Prostate gland (tissue), 2 donors: ENCODE measurements around the gene GPR68. TPM values are rescaled to one million over a fixed set of nuclear protein-coding genes. Genes with fewer than 3 reads are reported as not detected.

Experiments used
- DNase-seq: peaks from one replicate; pipeline ENCODE4 v3.0.0-alpha.2; 2019; ENCODE audit warnings: low spot score
- H3K27ac ChIP-seq, 2 donors: fragments of 200-600 bp; sonication (generic); 2 replicates each; pipeline ENCODE4 v1.5.1; 2017 to 2019
- H3K27me3 ChIP-seq: fragments of 200-600 bp; sonication (generic); replicated peaks from 2 replicates; pipeline ENCODE4 v1.5.1; 2019; ENCODE audit not compliant: insufficient read depth
- H3K36me3 ChIP-seq, 2 donors: fragments of 200-600 bp; sonication (generic); 1 replicate in 1 of 2; 2 replicates in 1 of 2; pipeline versions ENCODE4 v1.5.1 to v1.8.1; 2017 to 2019
- H3K4me1 ChIP-seq: fragments of 200-600 bp; sonication (generic); replicated peaks from 2 replicates; pipeline ENCODE4 v1.5.1; 2019
- H3K4me3 ChIP-seq, 2 donors: fragments of 200-600 bp; sonication (generic); 2 replicates each; pipeline ENCODE4 v1.5.1; 2017 to 2019
- H3K9me3 ChIP-seq: fragments of 200-600 bp; sonication (generic); 2 replicates; pipeline ENCODE4 v1.5.1; 2017
- POLR2A ChIP-seq: fragments of 450-650 bp; IDR thresholded peaks from one replicate; pipeline ENCODE4 v1.6.1; 2016; ENCODE audit warnings: antibody characterized with exemption, mild to moderate bottlenecking
- POLR2AphosphoS5 ChIP-seq: sonication (generic); formaldehyde crosslinking; IDR thresholded peaks from one replicate; pipeline ENCODE4 v1.6.1; 2017; ENCODE audit warnings: antibody characterized with exemption
- WGBS: methylation state at CpG from one replicate; pipeline ENCODE4 v1.1.5; 2018; 5-methylcytosine and 5-hydroxymethylcytosine counted together
- intact Hi-C: fragments of 100-400 bp; cut with DNase I; formaldehyde crosslinking; loops from one replicate; pipeline ENCODE4 v1.14.2; 2022
- total RNA-seq, 2 donors: library from RNA; depleted of rRNA; stranded (reverse); fragments of >200 nt; gene quantifications; one replicate each; pipeline ENCODE4 v1.1.0, GENCODE V29; 2016
- TF ChIP-seq, protein P1 (sequence below), 4 experiments: fragments of 200-600 bp in 2 of 4; fragments of 450-650 bp in 2 of 4; sonication (generic) in 2 of 4; IDR thresholded peaks; 1 replicate in 3 of 4; 2 replicates in 1 of 4; pipeline ENCODE4 v1.5.1; 2016 to 2019; ENCODE audit warnings: antibody characterized with exemption in 4 of 4, mild to moderate bottlenecking in 2 of 4, moderate library complexity in 2 of 4

GPR68 gene
- total RNA-seq, 2 donors from 2014 or later: 0.87 to 3.0 TPM

DNA sequence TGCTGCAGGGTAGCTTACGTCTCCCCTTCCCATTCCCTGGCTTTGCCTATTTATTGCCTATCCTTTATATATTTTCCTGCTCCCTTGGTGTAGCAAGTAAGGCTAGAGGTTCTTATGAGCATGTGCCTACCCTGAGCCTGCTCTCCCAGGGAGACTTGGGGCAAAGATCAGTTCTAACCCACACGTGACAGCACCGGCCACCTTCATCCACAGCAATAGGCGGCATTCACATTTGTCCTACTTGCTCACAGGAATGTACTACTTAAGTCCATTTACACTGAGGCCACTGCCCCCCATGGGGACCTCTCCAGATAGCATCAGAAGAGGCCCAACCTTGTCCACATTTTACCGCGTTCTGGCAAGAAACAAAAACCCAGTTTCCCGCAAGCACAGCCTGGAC is 8.7 kb downstream of the GPR68 start:
- no peak for TF ChIP-seq POLR2A
- TF ChIP-seq POLR2AphosphoS5: no peak
- TF ChIP-seq, protein P1, sequence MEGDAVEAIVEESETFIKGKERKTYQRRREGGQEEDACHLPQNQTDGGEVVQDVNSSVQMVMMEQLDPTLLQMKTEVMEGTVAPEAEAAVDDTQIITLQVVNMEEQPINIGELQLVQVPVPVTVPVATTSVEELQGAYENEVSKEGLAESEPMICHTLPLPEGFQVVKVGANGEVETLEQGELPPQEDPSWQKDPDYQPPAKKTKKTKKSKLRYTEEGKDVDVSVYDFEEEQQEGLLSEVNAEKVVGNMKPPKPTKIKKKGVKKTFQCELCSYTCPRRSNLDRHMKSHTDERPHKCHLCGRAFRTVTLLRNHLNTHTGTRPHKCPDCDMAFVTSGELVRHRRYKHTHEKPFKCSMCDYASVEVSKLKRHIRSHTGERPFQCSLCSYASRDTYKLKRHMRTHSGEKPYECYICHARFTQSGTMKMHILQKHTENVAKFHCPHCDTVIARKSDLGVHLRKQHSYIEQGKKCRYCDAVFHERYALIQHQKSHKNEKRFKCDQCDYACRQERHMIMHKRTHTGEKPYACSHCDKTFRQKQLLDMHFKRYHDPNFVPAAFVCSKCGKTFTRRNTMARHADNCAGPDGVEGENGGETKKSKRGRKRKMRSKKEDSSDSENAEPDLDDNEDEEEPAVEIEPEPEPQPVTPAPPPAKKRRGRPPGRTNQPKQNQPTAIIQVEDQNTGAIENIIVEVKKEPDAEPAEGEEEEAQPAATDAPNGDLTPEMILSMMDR (IDR thresholded peaks at IDR 0.05): no peak
- Histone ChIP-seq H3K9me3 (no peaks in the 10 kb centered on the region), H3K4me3 (no peak overlapping the region), H3K4me1 (no peaks in the 10 kb centered on the region), H3K27ac (no peak overlapping the region), H3K27me3 (no peaks in the 10 kb centered on the region), H3K36me3 (no peaks in the 10 kb centered on the region)
- no peak for DNase-seq
- WGBS: 93% methylated on average over 7 of the region's 7 CpGs
- intact Hi-C loops: no loop called here

DNA sequence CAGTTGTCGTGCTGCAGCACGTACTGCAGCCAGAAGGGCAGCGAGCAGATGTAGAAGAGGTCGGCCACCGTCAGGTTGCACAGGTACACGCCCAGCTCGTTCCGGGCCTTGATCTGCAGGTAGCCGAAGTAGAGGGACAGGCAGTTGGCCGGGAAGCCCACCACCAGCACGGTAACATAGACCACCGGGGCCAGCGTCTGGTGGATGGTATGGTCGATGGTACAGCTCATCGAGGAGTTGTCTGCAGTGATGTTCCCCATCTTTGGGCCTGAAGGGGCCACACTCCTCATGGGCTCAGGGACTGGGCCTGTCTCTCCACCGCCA is 9.8 kb downstream of the GPR68 start:
- H3K9me3 ChIP-seq: no peaks in the 10 kb centered on the region
- 95% methylated on average over 16 of the region's 16 CpGs for WGBS
- TF ChIP-seq POLR2AphosphoS5 (no peak), POLR2A (no peak)
- TF ChIP-seq, protein P1 (IDR thresholded peaks at IDR 0.05): no peak
- DNase-seq: no peak
- no peaks in the 10 kb centered on the region for H3K36me3 ChIP-seq
- no peak overlapping the region for H3K27ac ChIP-seq
- H3K4me3 ChIP-seq: no peak overlapping the region
- no peaks in the 10 kb centered on the region for H3K4me1 ChIP-seq
- no peaks in the 10 kb centered on the region for H3K27me3 ChIP-seq
- intact Hi-C loops: no loop called here

- no peaks in the 10 kb centered on the region for H3K27me3 ChIP-seq
- DNase-seq: no peak
- intact Hi-C loops: no loop called here
- no peaks in the 10 kb centered on the region for H3K36me3 ChIP-seq
- H3K9me3 ChIP-seq: no peaks in the 10 kb centered on the region
- no peak for TF ChIP-seq POLR2AphosphoS5
- TF ChIP-seq, protein P1 (IDR thresholded peaks at IDR 0.05): no peak
- TF ChIP-seq POLR2A: no peak
- H3K27ac ChIP-seq: no peak overlapping the region
- no peak overlapping the region for H3K4me3 ChIP-seq
- WGBS: 94% methylated on average over 60 of the region's 63 CpGs
- H3K4me1 ChIP-seq: no peaks in the 10 kb centered on the region
These were observed 10.3 kb downstream of the GPR68 start for GRCh38 chr14:91233936-91234790.

- H3K4me3 ChIP-seq: no peak overlapping the region
- H3K36me3 ChIP-seq: no peaks in the 10 kb centered on the region
- H3K4me1 ChIP-seq: no peaks in the 10 kb centered on the region
- no peaks in the 10 kb centered on the region for H3K9me3 ChIP-seq
- no peak for TF ChIP-seq POLR2AphosphoS5
- TF ChIP-seq, protein P1 (IDR thresholded peaks at IDR 0.05): no peak
- TF ChIP-seq POLR2A: no peak
- WGBS: 86% methylated on average over 2 of the region's 2 CpGs
- DNase-seq: no peak
- intact Hi-C loops: no loop called here
- no peaks in the 10 kb centered on the region for H3K27me3 ChIP-seq
- H3K27ac ChIP-seq: no peak overlapping the region
These were observed 11.9 kb downstream of the GPR68 start for GRCh38 chr14:91232603-91233002.

DNA sequence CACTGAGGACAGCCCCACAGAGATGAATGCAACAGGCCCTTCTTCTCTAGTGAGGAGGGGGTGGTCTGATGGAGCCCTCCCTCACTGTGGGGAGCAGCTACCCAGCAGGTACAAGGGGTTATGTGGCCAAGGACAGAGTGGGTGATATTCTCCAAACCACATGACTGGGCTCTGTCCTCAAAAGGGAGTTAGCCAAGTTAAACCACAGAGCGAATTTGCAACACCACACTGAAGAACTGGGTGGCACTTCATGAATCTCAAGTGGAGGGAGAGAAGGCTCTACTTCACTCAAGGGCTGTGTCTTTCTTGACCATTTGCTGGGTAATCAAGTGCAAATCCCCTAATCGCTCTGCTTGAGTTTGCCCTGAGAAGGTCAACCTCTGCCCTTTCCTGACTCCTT is 12.5 kb downstream of the GPR68 start:
- Histone ChIP-seq H3K27me3 (no peaks in the 10 kb centered on the region), H3K27ac (no peak overlapping the region), H3K4me3 (no peak overlapping the region), H3K9me3 (no peaks in the 10 kb centered on the region), H3K4me1 (no peaks in the 10 kb centered on the region), H3K36me3 (no peaks in the 10 kb centered on the region)
- 94% methylated on average over 2 of the region's 2 CpGs for WGBS
- TF ChIP-seq POLR2A: no peak
- no peak for TF ChIP-seq POLR2AphosphoS5
- TF ChIP-seq, protein P1 (IDR thresholded peaks at IDR 0.05): no peak
- DNase-seq: no peak
- intact Hi-C loops: no loop called here
